GM19438 (cell line): Measurements from ENCODE around the gene FLT3.
"Not testable (repeated sequence)": the region's sequence is repeated elsewhere in the genome, so short reads cannot be mapped to it uniquely, and the experiment has no call there.

Experiments used
- ATAC-seq: cut with Tn5 transposase; IDR thresholded peaks from one replicate; pipeline ENCODE4 v1.9.1; 2021; ENCODE audit warnings: low read depth; ENCODE audit not compliant: unreplicated experiment

Gene FLT3

GRCh38 chr13:28100150-28101121 lies at the start of gene FLT3:
TSS of gene FLT3 (minus strand) at chr13:28100576. CDS start at chr13:28100510, 66 bp downstream.
- ATAC-seq, result no peak

GRCh38 chr13:28147495-28147894 lies 47.1 kb upstream of the FLT3 start:
- ATAC-seq, result no peak

GRCh38 chr13:28145049-28145448 lies 44.7 kb upstream of the FLT3 start:
- no peak for ATAC-seq

GRCh38 chr13:28141542-28141941 lies 41.2 kb upstream of the FLT3 start:
- ATAC-seq, result not testable (repeated sequence)

GRCh38 chr13:28140433-28141125 lies 40.2 kb upstream of the FLT3 start:
- no peak for ATAC-seq

GRCh38 chr13:28138756-28139470 lies 38.5 kb upstream of the FLT3 start:
- peak; percentile 51 for ATAC-seq

- peak; percentile 55 for ATAC-seq
Observed at GRCh38 chr13:28138012-28138755, 37.8 kb upstream of the FLT3 start, which contains the start of gene PAN3. TSS of gene PAN3 (plus strand) at chr13:28138545. CDS start at chr13:28138658, 113 bp downstream.

- peak; percentile 2 for ATAC-seq
Observed at GRCh38 chr13:28137596-28137995, 37.2 kb upstream of the FLT3 start.

- ATAC-seq, result no peak
Observed at GRCh38 chr13:28136916-28137315, 36.5 kb upstream of the FLT3 start.

- ATAC-seq, result no peak
Observed at GRCh38 chr13:28131646-28132045, 31.3 kb upstream of the FLT3 start.

GRCh38 chr13:28129911-28130693 lies 29.7 kb upstream of the FLT3 start:
- ATAC-seq, result no peak

- no peak for ATAC-seq
Observed at GRCh38 chr13:28128926-28129325, 28.6 kb upstream of the FLT3 start.

GRCh38 chr13:28128030-28128429 lies 27.7 kb upstream of the FLT3 start:
- no peak for ATAC-seq

- ATAC-seq, result no peak
Observed at GRCh38 chr13:28121224-28121623, 20.8 kb upstream of the FLT3 start.

- ATAC-seq, result no peak
Observed at GRCh38 chr13:28120317-28120716, 19.9 kb upstream of the FLT3 start.

- no peak for ATAC-seq
Observed at GRCh38 chr13:28117689-28118377, 17.5 kb upstream of the FLT3 start.

GRCh38 chr13:28116736-28117135 lies 16.4 kb upstream of the FLT3 start:
- ATAC-seq, result no peak

- ATAC-seq, result no peak
Observed at GRCh38 chr13:28110414-28110813, 10.0 kb upstream of the FLT3 start.

GRCh38 chr13:28106976-28107375 lies 6.6 kb upstream of the FLT3 start:
- no peak for ATAC-seq
